ENCODE results near the gene STYXL2.

The STYXL2 gene

DNA sequence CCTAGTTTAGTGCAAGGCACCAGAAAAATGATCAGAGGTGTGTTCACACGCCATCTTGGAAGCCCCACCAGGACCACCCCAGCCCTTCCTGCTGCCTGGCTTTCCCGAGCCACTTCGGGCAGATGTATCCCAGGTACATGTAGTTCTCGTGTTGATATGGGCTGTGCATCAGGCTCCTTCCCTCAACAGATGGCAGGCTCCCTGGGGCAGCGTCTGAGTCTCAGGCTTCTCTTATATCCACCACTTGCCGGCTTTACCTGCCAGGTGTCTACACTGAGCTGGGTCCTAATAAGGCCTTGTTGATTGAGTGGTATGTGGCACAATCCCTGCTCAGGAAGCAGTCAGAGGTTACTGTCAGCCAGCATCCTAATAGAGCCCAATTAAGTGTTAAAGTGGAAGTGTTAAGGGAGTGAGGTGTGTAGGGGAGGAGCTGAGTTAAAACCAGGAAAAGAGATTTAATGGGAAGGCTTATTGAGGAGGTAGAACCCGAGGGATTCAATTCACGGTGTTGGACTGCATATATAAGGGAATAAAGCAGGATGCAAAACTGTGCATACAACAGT is 12.2 kb upstream of the STYXL2 start:
- no peak for DNase-seq

GRCh38 chr1:167082511-167083027 is 11.3 kb upstream of the STYXL2 start:
- no peak for DNase-seq

- DNase-seq: peak; percentile 81
Measured at GRCh38 chr1:167083066-167083665, 10.7 kb upstream of the STYXL2 start.

DNA sequence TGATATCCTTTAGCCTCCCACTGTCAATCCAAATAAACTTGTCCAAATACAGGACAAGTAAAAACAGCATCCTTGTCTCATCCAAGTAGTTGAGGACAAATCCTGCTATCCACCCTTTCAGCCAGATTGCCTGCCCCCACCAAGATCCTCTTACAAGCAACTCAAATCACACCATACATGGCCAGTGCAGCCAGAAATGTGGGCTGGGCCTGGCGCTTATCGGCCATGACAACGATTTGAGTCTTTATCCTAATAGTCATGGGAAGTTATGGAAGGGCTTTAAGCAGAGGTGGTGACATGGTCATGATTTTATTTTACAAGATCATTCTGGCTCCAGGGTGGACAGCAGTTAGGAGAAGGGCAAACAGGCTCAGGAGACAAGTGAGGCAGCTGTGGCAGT is 10.0 kb upstream of the STYXL2 start:
- DNase-seq: no peak

DNA sequence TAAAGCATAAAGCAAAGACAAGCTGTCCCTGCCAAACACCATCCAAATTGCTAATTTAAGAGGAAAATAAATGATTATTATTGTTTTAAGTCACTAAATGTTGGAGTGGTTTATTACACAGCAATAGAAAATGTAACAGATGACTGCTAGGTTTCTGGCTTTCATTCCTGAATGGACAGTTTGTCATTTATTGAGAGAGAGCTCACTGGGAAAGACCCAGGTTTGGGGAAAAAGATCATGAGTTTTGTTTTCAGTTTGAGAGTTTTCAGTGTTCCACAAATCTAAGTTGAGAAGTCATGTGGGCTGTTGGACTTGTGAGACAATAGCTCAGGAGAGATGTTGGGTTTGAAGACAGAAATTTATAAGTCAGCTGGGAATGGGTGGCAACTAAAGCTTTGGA is 9.1 kb upstream of the STYXL2 start:
- no peak for DNase-seq

GRCh38 chr1:167086033-167086432 is 7.8 kb upstream of the STYXL2 start:
- no peak for DNase-seq

GRCh38 chr1:167086768-167087167 is 7.1 kb upstream of the STYXL2 start:
- no peak for DNase-seq

- DNase-seq: no peak
Measured at GRCh38 chr1:167088746-167089417, 5.0 kb upstream of the STYXL2 start.

GRCh38 chr1:167089939-167090313 is 3.9 kb upstream of the STYXL2 start:
- DNase-seq: no peak

GRCh38 chr1:167090314-167090942 is 3.4 kb upstream of the STYXL2 start, which contains the start of gene GPA33:
GPA33 (minus strand) TSS chr1:167090377; CDS start chr1:167090287, 90 bp downstream.
- no peak for DNase-seq

GRCh38 chr1:167092653-167093052 is 1.2 kb upstream of the STYXL2 start:
- no peak for DNase-seq

- DNase-seq: no peak
Measured at GRCh38 chr1:167094690-167095089, 815 bp downstream of the STYXL2 start.

GRCh38 chr1:167095368-167095767 is 1.5 kb downstream of the STYXL2 start:
- DNase-seq: peak; percentile 19

GRCh38 chr1:167099851-167100250 is 6.0 kb downstream of the STYXL2 start:
- DNase-seq: no peak

- no peak for DNase-seq
Measured at GRCh38 chr1:167100730-167101129, 6.9 kb downstream of the STYXL2 start.

GRCh38 chr1:167101754-167102153 is 7.9 kb downstream of the STYXL2 start:
- DNase-seq: no peak

GRCh38 chr1:167102906-167103573 is 9.2 kb downstream of the STYXL2 start:
- DNase-seq: no peak

DNA sequence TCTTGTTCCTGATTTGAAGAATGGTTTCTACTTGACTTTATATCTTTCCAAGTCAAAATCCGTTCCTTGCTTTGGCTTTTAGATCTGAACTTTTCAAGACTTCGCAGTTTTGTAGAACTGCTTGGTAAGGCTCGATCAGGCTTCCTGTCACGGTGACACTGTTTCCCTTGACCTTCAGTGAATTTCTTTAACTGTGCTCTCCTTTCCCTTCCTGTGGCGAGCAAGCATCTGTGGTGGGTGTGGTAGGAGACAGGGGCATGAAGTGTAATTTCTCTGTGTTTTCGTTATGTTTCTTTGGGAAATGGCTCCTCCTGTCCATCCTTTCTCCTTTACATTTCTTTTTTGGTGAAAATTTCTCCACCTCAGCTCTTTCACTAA is 10.4 kb downstream of the STYXL2 start:
- no peak for DNase-seq

DNA sequence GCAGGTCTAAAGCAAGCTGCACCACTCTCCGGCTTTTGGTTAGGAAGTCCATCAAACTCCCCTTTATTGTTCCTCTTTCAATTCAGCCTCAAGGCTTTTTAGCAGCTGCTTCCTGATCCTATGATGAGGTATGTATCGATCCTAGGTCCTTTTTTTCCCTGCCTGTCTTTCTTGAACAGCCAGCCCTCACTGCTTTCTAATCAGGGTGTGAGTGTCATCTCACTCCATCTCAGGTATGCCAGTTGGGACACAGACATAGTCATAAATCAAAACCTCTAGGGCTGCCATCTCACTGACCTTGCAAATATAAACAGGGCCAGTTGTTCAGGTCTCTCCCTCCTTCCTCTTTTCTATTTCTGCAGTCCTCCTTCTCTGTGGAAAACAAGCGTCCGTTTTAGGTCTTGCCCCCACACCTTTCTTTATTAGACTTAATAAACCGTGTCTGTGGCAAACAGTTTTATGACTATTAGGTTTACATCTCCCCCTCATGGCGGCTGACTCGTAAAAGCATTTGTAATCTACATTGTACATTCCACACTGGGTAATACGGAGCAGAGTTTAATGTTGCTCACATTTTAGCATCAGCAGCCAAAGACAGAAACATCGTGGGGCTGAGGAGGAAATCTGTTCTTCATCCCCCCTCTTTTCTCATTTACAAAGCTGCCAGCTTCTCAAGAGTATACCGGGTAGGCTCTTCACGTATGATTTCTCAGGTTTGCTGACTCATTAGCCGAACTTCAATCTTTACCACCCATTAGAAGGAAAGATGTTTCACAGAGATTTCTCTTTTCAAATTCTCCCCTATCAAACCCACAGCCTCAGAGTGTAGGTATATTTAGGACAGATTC is 11.6 kb downstream of the STYXL2 start:
- no peak for DNase-seq

DNA sequence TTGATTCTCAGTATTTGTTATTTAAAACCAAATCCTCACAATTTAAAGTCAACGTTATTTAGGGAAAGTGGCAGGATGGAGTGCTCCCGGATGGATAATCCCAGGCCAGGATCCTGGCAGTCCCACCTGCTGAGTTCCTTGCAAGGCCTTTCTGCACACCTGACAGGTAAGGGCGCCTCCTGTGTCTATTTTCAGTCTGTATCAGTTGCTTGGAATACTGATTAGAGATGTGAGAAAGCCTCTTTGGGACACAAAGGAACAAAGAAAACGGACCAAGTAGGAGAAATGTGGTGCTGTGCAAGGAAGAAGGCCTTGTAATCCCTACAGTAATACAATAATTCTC is 12.2 kb downstream of the STYXL2 start:
- DNase-seq: no peak

- no peak for DNase-seq
Measured at GRCh38 chr1:167107456-167107855, 13.6 kb downstream of the STYXL2 start.

DNA sequence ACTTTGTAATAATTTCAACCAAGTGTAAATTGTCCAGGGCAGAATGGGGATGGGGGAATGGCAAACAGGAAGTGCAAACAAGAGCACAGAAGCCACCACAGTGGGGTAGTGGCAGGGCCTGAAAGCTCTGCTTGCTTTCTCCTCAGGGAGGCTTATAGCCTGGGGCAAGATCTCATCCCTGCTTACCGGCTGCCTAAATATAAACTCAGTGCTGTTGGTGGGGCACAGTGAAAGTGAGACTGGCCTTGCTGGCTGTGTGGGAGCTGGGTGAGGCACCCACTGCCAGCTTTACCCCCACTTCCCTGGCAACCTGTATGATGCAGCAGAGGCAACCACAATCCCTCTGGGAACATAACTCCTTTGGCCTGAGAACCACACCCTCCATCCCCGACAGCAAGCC is 15.2 kb downstream of the STYXL2 start:
- DNase-seq: peak; percentile 85

GRCh38 chr1:167110586-167110985 is 16.7 kb downstream of the STYXL2 start:
- no peak for DNase-seq
